ENCODE measurements around the gene GARIN5B.

The GARIN5B gene

GRCh38 chr19:55387736-55388497 is 24.9 kb upstream of the GARIN5B start:
- no peak for DNase-seq

DNA sequence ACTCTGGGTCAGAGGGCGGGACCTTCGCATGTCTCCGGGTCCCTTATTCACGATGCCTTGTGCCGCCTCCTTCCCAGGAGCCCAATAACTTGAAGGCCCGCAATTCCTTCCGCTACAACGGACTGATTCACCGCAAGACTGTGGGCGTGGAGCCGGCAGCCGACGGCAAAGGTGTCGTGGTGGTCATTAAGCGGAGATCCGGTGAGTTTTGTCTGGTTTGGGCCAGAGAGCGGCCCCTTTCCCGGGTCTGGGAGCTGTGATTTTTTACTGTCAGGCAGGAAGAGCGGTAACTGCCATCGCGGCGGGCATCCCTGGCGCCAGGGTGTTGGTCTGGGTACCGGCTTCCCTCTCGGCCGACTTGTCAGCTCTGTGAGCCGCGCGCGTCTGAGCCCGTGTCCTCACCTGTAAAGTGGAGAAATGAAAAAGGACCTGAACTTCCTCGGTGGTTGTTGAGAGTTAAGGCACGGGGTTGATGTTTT is 23.5 kb upstream of the GARIN5B start:
- DNase-seq = no peak

DNA sequence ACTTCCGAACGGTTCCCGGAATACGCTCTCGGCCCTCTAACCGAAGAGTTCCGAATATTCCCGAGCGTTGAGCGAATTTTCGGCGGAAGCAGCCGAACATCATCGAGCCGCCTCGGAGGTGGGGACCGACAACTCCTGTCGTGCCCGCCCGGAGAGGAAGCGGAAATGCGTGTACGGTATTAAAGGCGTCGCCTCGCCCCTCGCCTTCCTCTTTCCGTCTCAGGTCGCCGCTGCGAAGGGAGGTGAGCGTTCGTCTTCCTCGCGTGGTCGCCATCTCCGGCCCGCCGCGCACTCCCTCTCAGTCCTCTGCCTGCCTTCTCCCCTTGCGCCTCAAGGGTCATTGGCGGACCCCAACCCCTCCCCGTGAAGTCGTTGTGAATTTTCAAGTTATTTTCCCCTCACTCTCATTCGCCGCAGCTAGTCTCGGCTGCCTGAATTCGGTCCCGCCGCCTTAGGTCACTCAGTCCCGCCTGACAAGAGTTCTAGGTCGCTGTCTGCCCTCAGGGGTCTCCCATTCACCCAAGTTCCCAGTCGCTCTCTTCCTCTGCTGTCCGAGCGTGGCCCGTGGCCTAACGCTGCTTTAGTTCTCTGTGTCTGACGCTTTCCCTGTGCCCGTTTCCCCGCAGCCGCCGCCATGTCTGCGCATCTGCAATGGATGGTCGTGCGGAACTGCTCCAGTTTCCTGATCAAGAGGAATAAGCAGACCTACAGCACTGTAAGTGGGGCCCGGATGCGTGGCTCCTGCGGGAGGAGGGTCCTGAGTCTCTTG is 22.8 kb upstream of the GARIN5B start, which contains the start of gene RPL28:
Gene RPL28, plus strand, starts transcription at position 209 of the 769 bp plus-strand sequence. Its CDS starts 426 bp downstream, at position 635.
- DNase-seq = peak; percentile 98

DNA sequence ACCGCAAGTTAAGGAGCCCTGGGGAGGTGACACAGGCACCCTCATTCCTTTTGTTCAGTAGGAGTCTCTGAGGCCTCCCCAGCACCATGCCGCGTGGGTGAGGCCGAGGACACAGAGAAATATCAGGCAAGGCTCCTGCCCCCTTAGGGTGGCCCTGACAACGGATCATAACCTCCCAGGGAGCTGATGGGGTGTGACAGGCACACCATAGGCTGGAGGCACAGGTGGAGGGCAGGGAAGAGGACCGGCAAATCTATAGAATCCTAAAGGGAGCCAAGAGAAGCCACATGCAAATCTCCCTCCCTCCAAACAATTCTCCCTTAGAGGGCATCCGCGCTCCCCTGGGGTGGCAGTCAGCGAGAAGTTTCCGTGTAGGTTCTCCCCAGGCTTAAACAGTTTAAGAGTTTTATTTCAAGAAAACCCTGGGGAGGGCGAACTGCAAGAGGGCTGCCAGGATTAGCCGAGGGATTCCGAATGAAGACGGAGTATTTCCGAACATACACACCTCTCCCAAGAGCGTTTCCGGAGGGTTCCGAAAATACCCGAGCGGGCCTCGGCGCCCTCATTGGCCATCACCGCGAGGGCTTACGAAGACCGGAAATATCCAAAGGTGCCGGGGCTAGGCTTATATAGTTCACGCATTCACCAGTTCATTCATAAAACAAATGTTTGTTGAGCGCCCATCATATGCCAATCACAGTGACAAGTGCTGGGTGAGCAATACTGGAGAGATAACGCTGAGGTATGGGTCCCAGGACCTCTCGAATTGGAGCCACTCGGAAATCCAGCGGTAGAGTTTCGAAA is 22.1 kb upstream of the GARIN5B start:
- peak; percentile 96 for DNase-seq

DNA sequence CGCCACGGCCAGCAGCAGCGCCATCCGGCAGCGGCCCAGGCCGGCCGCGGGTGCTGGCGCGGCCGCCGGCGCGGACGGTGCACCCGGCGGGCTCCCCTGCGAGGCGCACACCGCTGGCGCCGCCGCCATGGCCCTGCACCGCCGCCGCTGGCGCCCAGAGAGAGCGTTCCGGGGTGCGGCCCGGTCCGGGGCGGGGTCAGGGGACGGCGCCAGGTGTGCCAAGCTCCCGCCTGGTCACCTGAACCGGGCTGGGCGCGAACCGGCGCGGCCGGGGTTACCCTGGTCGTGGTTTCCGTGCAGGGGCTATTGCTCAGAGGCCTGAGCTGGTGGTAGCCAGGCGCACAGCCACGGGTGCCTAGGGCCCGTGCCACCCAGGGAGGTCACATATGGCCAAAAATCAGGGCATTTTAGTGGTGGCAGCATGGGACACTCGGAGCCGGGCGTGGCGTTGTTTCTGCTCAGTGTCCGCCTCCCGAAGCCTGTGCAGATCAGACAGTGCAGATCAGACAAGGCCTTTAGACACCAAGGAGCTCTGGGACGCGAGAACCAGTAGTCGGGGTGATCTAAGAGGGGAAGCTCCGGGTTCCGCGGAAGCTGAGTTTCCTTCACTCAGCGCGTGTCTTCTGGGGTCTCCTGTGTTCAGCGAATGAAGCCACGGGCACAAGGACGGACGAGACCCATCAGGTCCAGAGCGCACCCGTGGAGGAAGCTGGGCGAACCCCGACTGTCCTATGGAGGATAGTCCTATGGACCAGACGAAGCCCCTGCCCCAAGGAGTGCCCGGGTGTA is 21.3 kb upstream of the GARIN5B start, which contains the start of gene TMEM238:
Gene TMEM238, minus strand, starts transcription at position 162 of the 789 bp plus-strand sequence. Its CDS starts 33 bp downstream, at position 129.
- DNase-seq = no peak

DNA sequence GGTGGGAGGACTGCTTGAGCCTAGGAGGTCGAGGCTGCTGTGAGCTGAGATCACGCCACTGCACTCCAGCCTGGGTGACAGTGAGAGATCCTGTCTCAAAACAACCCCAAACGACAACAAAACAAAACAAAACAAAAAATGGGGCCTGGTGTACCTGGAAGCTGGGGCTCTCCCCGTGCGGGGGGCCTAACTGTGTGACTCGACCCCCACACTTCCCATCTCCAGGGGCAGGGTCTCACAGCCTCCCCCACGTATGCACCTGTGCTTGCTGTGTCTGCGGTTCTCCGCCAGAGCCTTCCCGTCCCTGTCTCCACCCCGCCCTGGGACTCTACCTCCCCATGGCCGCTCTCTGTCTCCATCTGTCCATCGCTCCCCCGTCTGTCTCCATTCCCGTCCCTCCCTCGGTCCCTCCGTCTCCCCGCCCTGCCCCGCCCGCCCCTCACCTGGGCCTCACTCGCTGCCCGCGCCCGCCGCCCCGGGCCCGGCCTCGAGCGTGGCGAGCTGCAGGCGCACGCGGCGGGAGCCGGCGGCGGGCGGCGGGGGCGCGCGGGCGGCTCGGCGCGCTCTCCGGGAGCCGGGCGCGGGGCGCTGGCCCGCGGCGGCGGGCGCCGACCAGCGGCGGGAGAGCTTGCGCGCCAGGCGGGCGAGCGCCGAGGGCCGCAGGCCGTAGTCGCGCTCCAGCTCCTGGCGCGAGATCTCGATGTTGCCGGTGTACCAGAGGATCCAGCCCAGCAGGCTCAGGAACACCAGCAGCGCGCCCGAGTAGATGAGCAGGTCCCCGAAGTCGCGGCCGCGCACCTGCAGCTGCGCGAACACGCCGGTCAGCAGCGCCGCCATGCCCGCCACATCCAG is 20.4 kb upstream of the GARIN5B start:
- peak; percentile 62 for DNase-seq

- no peak for DNase-seq
Measured at GRCh38 chr19:55382522-55383054, 19.5 kb upstream of the GARIN5B start.

DNA sequence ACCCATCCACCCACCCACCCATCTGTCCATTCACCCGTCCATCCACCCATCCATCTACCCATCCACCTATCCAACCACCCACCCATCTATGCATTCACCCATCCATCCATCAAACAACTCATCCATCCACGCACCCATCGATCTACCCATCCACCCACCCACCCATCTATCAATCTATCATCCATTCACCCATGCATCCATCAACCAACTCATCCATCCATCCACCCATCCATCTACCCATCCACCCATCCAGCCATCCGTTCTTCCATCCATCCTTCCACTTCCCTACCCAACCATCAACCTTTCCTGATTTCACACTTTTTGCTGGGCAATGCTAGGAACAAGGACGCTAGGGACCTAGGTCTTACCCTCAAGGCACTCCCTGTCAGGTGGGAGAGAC is 19.0 kb upstream of the GARIN5B start:
- DNase-seq = no peak

GRCh38 chr19:55379174-55379573 is 16.1 kb upstream of the GARIN5B start:
- DNase-seq = no peak

DNA sequence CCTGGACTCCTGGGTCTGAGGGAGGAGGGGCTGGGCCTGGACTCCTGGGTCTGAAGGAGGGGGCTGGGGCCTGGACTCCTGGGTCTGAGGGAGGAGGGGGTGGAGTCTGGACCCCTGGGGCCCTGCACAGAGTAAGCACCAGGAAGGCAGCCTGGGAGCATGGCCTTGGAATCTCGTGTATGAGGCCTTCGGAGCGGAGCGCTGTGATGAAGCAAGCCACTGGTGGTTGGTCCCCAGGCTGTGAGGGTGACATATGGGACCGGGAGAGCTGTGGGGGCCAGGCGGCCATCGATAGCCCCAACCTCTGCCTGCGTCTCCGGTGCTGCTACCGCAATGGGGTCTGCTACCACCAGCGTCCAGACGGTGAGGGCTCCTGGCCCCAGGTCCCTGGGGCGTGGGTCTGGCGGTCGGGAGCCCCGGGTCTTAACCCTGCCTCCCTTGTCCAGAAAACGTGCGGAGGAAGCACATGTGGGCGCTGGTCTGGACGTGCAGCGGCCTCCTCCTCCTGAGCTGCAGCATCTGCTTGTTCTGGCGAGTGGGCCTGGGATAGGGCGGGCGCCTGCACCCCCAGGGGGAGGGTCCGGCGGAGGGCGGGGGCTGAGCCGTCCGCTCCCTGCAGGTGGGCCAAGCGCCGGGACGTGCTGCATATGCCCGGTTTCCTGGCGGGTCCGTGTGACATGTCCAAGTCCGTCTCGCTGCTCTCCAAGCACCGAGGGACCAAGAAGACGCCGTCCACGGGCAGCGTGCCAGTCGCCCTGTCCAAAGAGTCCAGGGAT is 14.5 kb upstream of the GARIN5B start:
- no peak for DNase-seq

DNA sequence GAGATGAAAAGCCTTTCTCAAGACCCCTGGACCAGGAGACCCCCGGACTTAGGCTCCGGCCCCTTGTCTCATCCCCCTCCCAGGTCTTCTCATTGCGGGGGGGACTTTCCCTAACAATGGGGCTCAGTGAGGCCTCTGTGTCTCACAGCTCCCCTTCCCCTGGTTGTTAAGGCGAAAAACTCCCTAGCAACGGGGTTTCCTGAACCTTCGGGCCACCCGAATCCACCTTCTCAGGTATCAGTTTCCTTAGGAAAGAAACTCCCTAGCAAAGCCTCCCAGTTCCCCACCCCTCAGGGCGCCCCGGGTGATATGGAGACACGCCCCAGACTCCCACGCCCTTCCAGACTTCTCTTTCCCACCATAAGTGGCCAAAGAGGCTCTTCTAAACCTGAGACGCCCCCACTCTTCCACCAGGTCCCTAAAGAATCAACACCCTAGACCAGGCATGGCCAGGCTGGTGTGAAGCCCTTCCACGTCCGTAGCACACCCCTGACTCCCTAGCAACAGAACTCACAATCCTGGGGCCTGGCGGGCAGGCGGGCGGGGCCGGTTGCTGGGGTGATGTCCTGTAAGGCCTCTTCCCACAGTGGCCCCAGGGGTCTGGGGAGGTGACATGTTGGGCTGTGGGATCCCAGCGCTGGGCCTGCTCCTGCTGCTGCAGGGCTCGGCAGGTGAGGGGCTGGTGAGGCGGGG is 13.3 kb upstream of the GARIN5B start, which contains the start of gene TMEM190:
Gene TMEM190, plus strand, starts transcription at position 586 of the 693 bp plus-strand sequence. Its CDS starts 28 bp downstream, at position 614.
- no peak for DNase-seq

- DNase-seq = peak; percentile 53
Measured at GRCh38 chr19:55373993-55374757, 11.1 kb upstream of the GARIN5B start.

- DNase-seq = no peak
Measured at GRCh38 chr19:55373306-55373992, 10.4 kb upstream of the GARIN5B start.

- peak; percentile 78 for DNase-seq
Measured at GRCh38 chr19:55372316-55373081, 9.4 kb upstream of the GARIN5B start.

GRCh38 chr19:55370305-55370988 is 7.4 kb upstream of the GARIN5B start, which contains the start of gene IL11:
IL11 (minus strand) TSS chr19:55370463; CDS start chr19:55370310, 153 bp downstream.
- DNase-seq = peak; percentile 79

DNA sequence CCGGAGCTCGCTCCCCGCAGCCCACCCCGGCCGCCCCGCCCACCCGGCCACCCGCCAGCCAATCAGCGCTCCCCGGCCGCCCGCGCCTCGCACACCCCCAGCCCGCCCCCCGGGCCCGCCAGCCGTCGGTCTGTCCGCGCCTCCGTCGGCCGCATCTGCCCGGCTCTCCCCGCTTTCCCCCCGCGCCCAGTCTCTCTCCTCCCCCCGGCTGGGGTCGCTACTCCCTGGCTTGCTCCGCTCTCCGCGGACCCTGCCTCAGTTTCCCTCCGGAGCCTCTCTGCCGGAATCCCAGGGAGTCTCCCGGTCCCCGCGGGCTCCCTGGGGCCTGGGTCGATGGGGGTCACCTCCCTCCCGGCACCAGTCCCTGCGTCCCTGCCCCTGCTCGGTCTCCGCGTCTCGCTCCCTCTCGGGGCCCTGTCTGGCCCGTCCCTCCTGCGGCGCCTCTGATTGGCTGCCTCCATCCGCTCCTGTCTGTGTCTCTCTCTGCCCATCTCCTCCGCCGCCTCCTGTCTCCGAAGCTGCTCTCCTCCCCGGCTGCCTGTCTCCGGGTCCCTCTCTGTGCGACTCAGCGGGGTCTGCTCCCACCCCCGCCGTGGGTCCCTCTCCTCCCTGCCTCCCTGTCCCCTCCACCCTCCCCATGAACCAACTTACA is 6.7 kb upstream of the GARIN5B start:
- DNase-seq = peak; percentile 76
